ENCODE data around the gene DCTN3.

The DCTN3 gene

DNA sequence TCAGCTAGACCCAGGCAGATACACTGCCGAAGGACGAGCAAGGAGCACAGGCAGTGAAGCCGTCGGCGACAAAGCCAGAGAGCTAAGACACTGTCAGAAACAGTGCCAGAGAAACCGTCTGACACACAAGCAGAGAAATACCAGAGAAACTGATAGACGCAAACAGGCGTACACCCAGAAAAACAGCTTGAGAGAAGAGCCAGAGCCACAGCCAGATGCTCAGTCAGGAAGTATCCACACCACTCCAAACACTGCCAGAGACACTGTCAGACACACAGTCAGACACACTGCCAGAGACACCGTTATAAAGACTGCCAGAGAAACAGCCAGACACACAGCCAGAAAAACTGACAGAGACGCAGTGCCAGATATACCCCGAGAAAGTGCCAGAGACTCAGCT, 49.9 kb downstream of the DCTN3 start:
- Histone ChIP-seq H3K4me1 (ENCODE audit: control insufficient read depth, insufficient read depth, low read depth, low read length) (no peaks in the 10 kb centered on the region), H3K79me1 (replicated peaks; ENCODE audit: low read length, poor library complexity, severe bottlenecking) (no peaks in the 10 kb centered on the region), H4K91ac (ENCODE audit: low read length) (no peak overlapping the region), H3K23ac (ENCODE audit: low read length in 2 of 2) (no peak overlapping the region), H3K36me3 (ENCODE audit: control insufficient read depth in 1 of 2, insufficient read depth in 2 of 2, low read depth in 1 of 2, low read length in 2 of 2) (no peaks in the 10 kb centered on the region), H2AFZ (ENCODE audit: low read depth, low read length) (no peak overlapping the region), H3K27ac (ENCODE audit: low read length, poor library complexity, severe bottlenecking) (no peak overlapping the region), H4K8ac (ENCODE audit: low read length) (no peak overlapping the region), H2BK120ac (ENCODE audit: low read depth, low read length) (no peak overlapping the region), H3K4ac (ENCODE audit: low read depth in 1 of 2, low read length in 2 of 2) (no peak overlapping the region), H3K9ac (ENCODE audit: low read length) (peak overlapping the region; percentile 25), H2BK5ac (ENCODE audit: low read depth, low read length, poor library complexity, severe bottlenecking) (no peak overlapping the region), H3K4me3 (ENCODE audit: insufficient read depth in 1 of 2, low read depth in 1 of 2, low read length in 2 of 2) (no peak overlapping the region), H3K14ac (ENCODE audit: low read length in 2 of 2) (no peak overlapping the region), H3K27me3 (ENCODE audit: control insufficient read depth in 1 of 2, insufficient read depth in 1 of 2, low read length in 2 of 2) (peaks cover 47 to 96% of the 10 kb centered on the region in 2 experiments), H2BK12ac (ENCODE audit: low read length in 2 of 2) (no peak overlapping the region), H3K4me2 (ENCODE audit: low read length, poor library complexity, severe bottlenecking) (no peak overlapping the region), H2BK15ac (ENCODE audit: low read depth, poor library complexity, severe bottlenecking) (no peak overlapping the region), H3K18ac (ENCODE audit: low read depth in 1 of 2, low read length in 2 of 2) (no peak overlapping the region), H3K9me3 (ENCODE audit: control insufficient read depth, low read length) (no peaks in the 10 kb centered on the region), H2AK5ac (ENCODE audit: low read length, severe bottlenecking) (no peak overlapping the region)
- WGBS, result 40% methylated on average over 11 of the region's 11 CpGs
- DNase-seq, result no peak

DNA sequence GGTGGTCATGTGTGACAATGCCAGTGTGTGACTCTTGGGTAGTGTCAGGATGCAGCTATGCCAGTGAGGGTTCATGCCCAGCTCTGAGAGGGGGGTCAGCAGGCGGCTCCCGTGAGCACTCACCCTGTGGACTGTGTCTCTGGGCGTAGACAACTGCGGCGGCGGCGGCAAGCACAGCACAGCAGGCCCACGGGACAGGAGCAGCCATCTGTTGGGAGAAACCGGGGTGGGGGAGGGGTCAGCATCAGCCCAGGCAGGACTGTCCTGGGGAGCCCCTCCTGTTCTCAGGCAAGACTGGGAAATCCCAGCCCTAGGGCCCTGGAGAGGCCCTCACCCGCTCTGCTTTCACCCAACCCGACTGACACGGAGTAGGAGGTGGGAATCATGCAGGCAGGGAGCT, 51.5 kb downstream of the DCTN3 start:
- Histone ChIP-seq H2BK12ac (ENCODE audit: low read length in 2 of 2) (no peak overlapping the region), H3K14ac (ENCODE audit: low read length in 2 of 2) (no peak overlapping the region), H3K27ac (ENCODE audit: low read length, poor library complexity, severe bottlenecking) (no peak overlapping the region), H2BK120ac (ENCODE audit: low read depth, low read length) (no peak overlapping the region), H2AFZ (ENCODE audit: low read depth, low read length) (no peak overlapping the region), H3K9me3 (ENCODE audit: control insufficient read depth, low read length) (no peaks in the 10 kb centered on the region), H3K9ac (ENCODE audit: low read length) (no peak overlapping the region), H3K79me1 (replicated peaks; ENCODE audit: low read length, poor library complexity, severe bottlenecking) (no peaks in the 10 kb centered on the region), H3K36me3 (ENCODE audit: control insufficient read depth in 1 of 2, insufficient read depth in 2 of 2, low read depth in 1 of 2, low read length in 2 of 2) (no peaks in the 10 kb centered on the region), H2AK5ac (ENCODE audit: low read length, severe bottlenecking) (no peak overlapping the region), H3K23ac (ENCODE audit: low read length in 2 of 2) (no peak overlapping the region), H3K27me3 (ENCODE audit: control insufficient read depth in 1 of 2, insufficient read depth in 1 of 2, low read length in 2 of 2) (peaks cover 48 to 95% of the 10 kb centered on the region in 2 experiments), H2BK5ac (ENCODE audit: low read depth, low read length, poor library complexity, severe bottlenecking) (no peak overlapping the region), H3K4ac (ENCODE audit: low read depth in 1 of 2, low read length in 2 of 2) (no peak overlapping the region), H3K4me1 (ENCODE audit: control insufficient read depth, insufficient read depth, low read depth, low read length) (no peaks in the 10 kb centered on the region), H4K91ac (ENCODE audit: low read length) (no peak overlapping the region), H3K18ac (ENCODE audit: low read depth in 1 of 2, low read length in 2 of 2) (no peak overlapping the region), H2BK15ac (ENCODE audit: low read depth, poor library complexity, severe bottlenecking) (no peak overlapping the region), H3K4me3 (ENCODE audit: insufficient read depth in 1 of 2, low read depth in 1 of 2, low read length in 2 of 2) (no peak overlapping the region), H4K8ac (ENCODE audit: low read length) (no peak overlapping the region), H3K4me2 (ENCODE audit: low read length, poor library complexity, severe bottlenecking) (no peak overlapping the region)
- DNase-seq, result no peak
- WGBS, result 74% methylated on average over 12 of the region's 12 CpGs

DNA sequence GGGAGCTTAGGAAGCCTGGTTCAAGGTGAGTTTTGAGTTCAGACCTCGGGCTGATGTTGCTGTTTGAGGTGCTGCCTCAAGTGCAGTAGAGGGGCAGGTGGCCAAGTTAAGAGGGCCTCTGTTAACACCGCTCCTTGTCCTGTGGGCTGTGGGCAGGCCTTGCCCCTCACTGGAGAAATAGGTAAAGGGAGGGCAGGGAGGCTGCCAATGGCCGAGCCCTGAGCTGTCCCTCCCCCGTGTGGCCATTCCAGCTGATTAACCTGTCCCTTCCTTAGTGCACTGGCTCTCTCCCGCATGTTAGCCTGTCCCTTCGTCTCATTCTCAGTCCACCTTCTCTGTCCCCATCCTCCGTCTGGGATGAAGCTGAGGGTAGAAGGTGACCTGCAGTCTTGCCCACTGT, 52.2 kb downstream of the DCTN3 start:
- Histone ChIP-seq H3K14ac (ENCODE audit: low read length in 2 of 2) (no peak overlapping the region), H2AFZ (ENCODE audit: low read depth, low read length) (no peak overlapping the region), H3K18ac (ENCODE audit: low read depth in 1 of 2, low read length in 2 of 2) (no peak overlapping the region), H3K9me3 (ENCODE audit: control insufficient read depth, low read length) (no peaks in the 10 kb centered on the region), H2BK12ac (ENCODE audit: low read length in 2 of 2) (no peak overlapping the region), H2BK120ac (ENCODE audit: low read depth, low read length) (no peak overlapping the region), H4K8ac (ENCODE audit: low read length) (no peak overlapping the region), H3K4me3 (ENCODE audit: insufficient read depth in 1 of 2, low read depth in 1 of 2, low read length in 2 of 2) (no peak overlapping the region), H3K23ac (ENCODE audit: low read length in 2 of 2) (no peak overlapping the region), H3K4me2 (ENCODE audit: low read length, poor library complexity, severe bottlenecking) (no peak overlapping the region), H4K91ac (ENCODE audit: low read length) (no peak overlapping the region), H2BK15ac (ENCODE audit: low read depth, poor library complexity, severe bottlenecking) (no peak overlapping the region), H3K79me1 (replicated peaks; ENCODE audit: low read length, poor library complexity, severe bottlenecking) (no peaks in the 10 kb centered on the region), H3K27ac (ENCODE audit: low read length, poor library complexity, severe bottlenecking) (no peak overlapping the region), H3K36me3 (ENCODE audit: control insufficient read depth in 1 of 2, insufficient read depth in 2 of 2, low read depth in 1 of 2, low read length in 2 of 2) (no peaks in the 10 kb centered on the region), H3K9ac (ENCODE audit: low read length) (no peak overlapping the region), H3K4ac (ENCODE audit: low read depth in 1 of 2, low read length in 2 of 2) (no peak overlapping the region), H2BK5ac (ENCODE audit: low read depth, low read length, poor library complexity, severe bottlenecking) (no peak overlapping the region), H3K4me1 (ENCODE audit: control insufficient read depth, insufficient read depth, low read depth, low read length) (no peaks in the 10 kb centered on the region), H2AK5ac (ENCODE audit: low read length, severe bottlenecking) (no peak overlapping the region), H3K27me3 (ENCODE audit: control insufficient read depth in 1 of 2, insufficient read depth in 1 of 2, low read length in 2 of 2) (peaks cover 51 to 95% of the 10 kb centered on the region in 2 experiments)
- 93% methylated on average over 6 of the region's 7 CpGs for WGBS
- no peak for DNase-seq

DNA sequence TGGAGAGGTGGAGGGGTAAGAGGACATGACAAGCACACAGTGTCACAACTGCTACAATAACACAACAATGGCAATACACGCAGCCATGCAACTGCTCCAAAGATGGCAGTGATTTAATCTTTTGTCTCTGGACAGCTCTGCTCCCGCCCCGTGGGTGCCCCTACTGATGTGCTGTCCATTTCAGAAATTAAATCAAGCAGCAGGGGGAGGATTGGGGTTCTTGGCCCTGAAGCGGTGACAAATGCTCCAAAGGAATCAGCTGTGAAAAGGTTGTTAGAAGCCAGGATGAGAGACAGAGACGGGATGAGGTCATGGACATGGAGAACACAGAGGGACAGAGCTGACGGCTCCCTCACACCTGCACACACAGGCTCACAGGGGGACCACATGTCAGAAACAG, 53.3 kb downstream of the DCTN3 start:
- H3K23ac ChIP-seq (ENCODE audit: low read length in 2 of 2), result no peak overlapping the region
- H2BK15ac ChIP-seq (ENCODE audit: low read depth, poor library complexity, severe bottlenecking), result no peak overlapping the region
- no peak overlapping the region for H4K91ac ChIP-seq (ENCODE audit: low read length)
- H2BK12ac ChIP-seq (ENCODE audit: low read length in 2 of 2), result no peak overlapping the region
- H2BK5ac ChIP-seq (ENCODE audit: low read depth, low read length, poor library complexity, severe bottlenecking), result no peak overlapping the region
- no peak overlapping the region for H4K8ac ChIP-seq (ENCODE audit: low read length)
- no peak overlapping the region for H3K4ac ChIP-seq (ENCODE audit: low read depth in 1 of 2, low read length in 2 of 2)
- H3K4me2 ChIP-seq (ENCODE audit: low read length, poor library complexity, severe bottlenecking), result no peak overlapping the region
- H3K9ac ChIP-seq (ENCODE audit: low read length), result no peak overlapping the region
- no peak overlapping the region for H2AFZ ChIP-seq (ENCODE audit: low read depth, low read length)
- H2AK5ac ChIP-seq (ENCODE audit: low read length, severe bottlenecking), result no peak overlapping the region
- H3K79me1 ChIP-seq (replicated peaks; ENCODE audit: low read length, poor library complexity, severe bottlenecking), result no peaks in the 10 kb centered on the region
- H3K14ac ChIP-seq (ENCODE audit: low read length in 2 of 2), result no peak overlapping the region
- H3K27me3 ChIP-seq (ENCODE audit: control insufficient read depth in 1 of 2, insufficient read depth in 1 of 2, low read length in 2 of 2), result peaks cover 51 to 97% of the 10 kb centered on the region in 2 experiments
- no peak overlapping the region for H3K4me3 ChIP-seq (ENCODE audit: insufficient read depth in 1 of 2, low read depth in 1 of 2, low read length in 2 of 2)
- 89% methylated on average over 6 of the region's 6 CpGs for WGBS
- H3K9me3 ChIP-seq (ENCODE audit: control insufficient read depth, low read length), result peaks cover 5% of the 10 kb centered on the region
- H3K4me1 ChIP-seq (ENCODE audit: control insufficient read depth, insufficient read depth, low read depth, low read length), result no peaks in the 10 kb centered on the region
- DNase-seq, result no peak
- no peak overlapping the region for H3K27ac ChIP-seq (ENCODE audit: low read length, poor library complexity, severe bottlenecking)
- H3K36me3 ChIP-seq (ENCODE audit: control insufficient read depth in 1 of 2, insufficient read depth in 2 of 2, low read depth in 1 of 2, low read length in 2 of 2), result no peaks in the 10 kb centered on the region
- no peak overlapping the region for H3K18ac ChIP-seq (ENCODE audit: low read depth in 1 of 2, low read length in 2 of 2)
- no peak overlapping the region for H2BK120ac ChIP-seq (ENCODE audit: low read depth, low read length)
